HG03095 (cell line): ENCODE data around the gene ZNF215.
"Not testable (repeated sequence)": the region's sequence is repeated elsewhere in the genome, so short reads cannot be mapped to it uniquely, and the experiment has no call there.

Experiments used
- ATAC-seq: cut with Tn5 transposase; IDR thresholded peaks from one replicate; pipeline ENCODE4 v1.9.1; 2021; ENCODE audit warnings: moderate library complexity; ENCODE audit not compliant: unreplicated experiment

Gene ZNF215

GRCh38 chr11:6932145-6932544 is 5.9 kb downstream of the ZNF215 start:
- ATAC-seq = no peak

GRCh38 chr11:6941970-6942369 is 15.7 kb downstream of the ZNF215 start:
- no peak for ATAC-seq

GRCh38 chr11:6943131-6943530 is 16.9 kb downstream of the ZNF215 start:
- ATAC-seq = no peak

GRCh38 chr11:6954248-6954647 is 28.0 kb downstream of the ZNF215 start:
- ATAC-seq = not testable (repeated sequence)

- ATAC-seq = no peak
Observed at GRCh38 chr11:6962141-6962540, 35.9 kb downstream of the ZNF215 start.

- peak; percentile 94 for ATAC-seq
Observed at GRCh38 chr11:6962673-6963072, 36.4 kb downstream of the ZNF215 start.

- no peak for ATAC-seq
Observed at GRCh38 chr11:6968816-6969215, 42.6 kb downstream of the ZNF215 start.

- not testable (repeated sequence) for ATAC-seq
Observed at GRCh38 chr11:6969854-6970253, 43.6 kb downstream of the ZNF215 start.

GRCh38 chr11:6979365-6979764 is 53.1 kb downstream of the ZNF215 start:
- no peak for ATAC-seq

GRCh38 chr11:6986487-6986886 is 60.3 kb downstream of the ZNF215 start:
- no peak for ATAC-seq

GRCh38 chr11:6988506-6988905 is 62.3 kb downstream of the ZNF215 start:
- no peak for ATAC-seq

- ATAC-seq = no peak
Observed at GRCh38 chr11:6991227-6991626, 65.0 kb downstream of the ZNF215 start.

GRCh38 chr11:6992026-6992425 is 65.8 kb downstream of the ZNF215 start:
- ATAC-seq = no peak

- ATAC-seq = no peak
Observed at GRCh38 chr11:6992457-6993417, 66.5 kb downstream of the ZNF215 start.

GRCh38 chr11:6995703-6996102 is 69.5 kb downstream of the ZNF215 start:
- no peak for ATAC-seq

- peak; percentile 70 for ATAC-seq
Observed at GRCh38 chr11:7004482-7004881, 78.3 kb downstream of the ZNF215 start.
